K562 (cell line): ENCODE results near the gene OSBPL3. TPM values are rescaled to one million over a fixed set of nuclear protein-coding genes. Genes with fewer than 3 reads are reported as not detected.
A peak's percentile ranks its signal among the peaks of the same experiment; 100 is the strongest.

ENCODE experiments used
- CBX1 ChIP-seq: sonication (generic); IDR thresholded peaks from 2 replicates; pipeline ENCODE4 v1.6.1; 2016; ENCODE audit warnings: antibody characterized with exemption, low read depth, mild to moderate bottlenecking
- CHCHD3 ChIP-seq: fragments of 250-450 bp; sonication (Bioruptor Pico); IDR thresholded peaks from 2 replicates; pipeline ENCODE4 v2.1.2; 2022; ENCODE audit warnings: mild to moderate bottlenecking
- ELF2 ChIP-seq: fragments of 250-450 bp; sonication (Bioruptor Pico); IDR thresholded peaks from 2 replicates; pipeline ENCODE4 v1.5.0; 2021; ENCODE audit warnings: mild to moderate bottlenecking
- HNRNPUL1 ChIP-seq: fragments of 200-400 bp; formaldehyde crosslinking; IDR thresholded peaks from 2 replicates; pipeline ENCODE4 v1.6.1; 2017; ENCODE audit warnings: low read length
- KLF6 ChIP-seq: fragments of 250-450 bp; sonication (Bioruptor Pico); IDR thresholded peaks from 2 replicates; pipeline ENCODE4 v1.4.0; 2020; ENCODE audit warnings: mild to moderate bottlenecking, moderate library complexity, borderline replicate concordance
- MEIS2 ChIP-seq: fragments of 450-650 bp; IDR thresholded peaks from 2 replicates; pipeline ENCODE4 v1.6.1; 2014; ENCODE audit warnings: mild to moderate bottlenecking; ENCODE audit not compliant: partially characterized antibody
- NEUROD1 ChIP-seq: fragments of 150-350 bp; IDR thresholded peaks from 2 replicates; pipeline ENCODE4 v1.6.1; 2014; ENCODE audit warnings: borderline replicate concordance, low read length, low read depth; ENCODE audit not compliant: partially characterized antibody
- NR2C2 ChIP-seq, 2 experiments: fragments of 200-800 bp in 1 of 2; sonication (Bioruptor generic) in 1 of 2; sonication (generic) in 1 of 2; formaldehyde crosslinking in 1 of 2; IDR thresholded peaks; 2 replicates each; pipeline versions ENCODE4 v1.6.1 to v1.8.0; 2016 to 2022; ENCODE audit warnings: mild to moderate bottlenecking in 1 of 2, missing compliant biosample characterization in 1 of 2, missing genetic modification characterization in 1 of 2, missing genetic modification reagents in 1 of 2
- RNF2 ChIP-seq: sonication (generic); IDR thresholded peaks from 2 replicates; pipeline ENCODE4 v1.6.1; 2016
- SIRT6 ChIP-seq: IDR thresholded peaks from one replicate; pipeline ENCODE4 v1.6.1; 2012; ENCODE audit warnings: low read depth, mild to moderate bottlenecking, control low read depth, inconsistent platforms, low read length, moderate library complexity
- ZFP30 ChIP-seq: fragments of 250-450 bp; sonication (Bioruptor Pico); IDR thresholded peaks from 2 replicates; pipeline ENCODE4 v1.8.0; 2022; ENCODE audit warnings: moderate library complexity, mild to moderate bottlenecking, inconsistent platforms, borderline replicate concordance
- ZNF696 ChIP-seq: fragments of 250-450 bp; sonication (Bioruptor Pico); conservative IDR thresholded peaks from 2 replicates; pipeline ENCODE4 v1.4.0; 2020; ENCODE audit warnings: mild to moderate bottlenecking, moderate library complexity
- polyA plus RNA-seq, 8 experiments: library from polyadenylated mRNA; depleted of rRNA in 4 of 8; stranded (reverse) in 5 of 8; unstranded in 3 of 8; fragments of >200 nt; fragmentation: Nextera tagmentation in 2 of 8; fragmentation: Illumina TruSeq in 1 of 8; extraction: Ambion mirVana in 2 of 8; extraction: Trizol in 1 of 8; gene quantifications; 2 replicates each; pipeline versions ENCODE4 v1.2.1 to v1.2.3, GENCODE V29; 2011 to 2014; ENCODE audit warnings: inconsistent platforms in 1 of 8, missing spikeins in 1 of 8
- total RNA-seq, 7 experiments: library from RNA; depleted of rRNA in 6 of 7; stranded (reverse); fragments of >200 nt in 6 of 7; fragmentation: Illumina TruSeq in 2 of 7; extraction: Trizol in 2 of 7; gene quantifications; 2 replicates each; pipeline versions ENCODE4 v1.2.1 to v1.2.3, GENCODE V29; 2011 to 2021; ENCODE audit warnings: low replicate concordance in 1 of 7
- TF ChIP-seq, protein P1 (sequence below): fragments of 250-450 bp; sonication (Bioruptor Pico); IDR thresholded peaks from 2 replicates; pipeline ENCODE4 v1.5.1; 2021; ENCODE audit warnings: mild to moderate bottlenecking
- TF ChIP-seq, protein P2 (sequence below): IDR thresholded peaks from 3 replicates; pipeline ENCODE4 v1.6.1; 2011; ENCODE audit warnings: borderline replicate concordance, mild to moderate bottlenecking; ENCODE audit not compliant: insufficient read length, insufficient read depth
- TF ChIP-seq, protein P3 (sequence below): fragments of 250-450 bp; sonication (Bioruptor Pico); IDR thresholded peaks from 2 replicates; pipeline ENCODE4 v1.4.0; 2020; ENCODE audit warnings: mild to moderate bottlenecking, moderate library complexity
- TF ChIP-seq, protein P4 (sequence below): fragments of 450-650 bp; IDR thresholded peaks from 2 replicates; pipeline ENCODE4 v1.6.1; 2016; ENCODE audit warnings: missing biosample characterization, missing genetic modification characterization
- TF ChIP-seq, protein P5 (sequence below): fragments of 200-400 bp; formaldehyde crosslinking; IDR thresholded peaks from 2 replicates; pipeline ENCODE4 v1.6.1; 2017; ENCODE audit warnings: mild to moderate bottlenecking, low read depth, low read length, moderate library complexity

Gene OSBPL3
- total and polyA plus RNA-seq, 9 of the 15 experiments (the other 6 are each of a cell fraction or from before 2014, with no cell fraction given), result 4.8 to 37.2 (median 26.5) TPM

DNA sequence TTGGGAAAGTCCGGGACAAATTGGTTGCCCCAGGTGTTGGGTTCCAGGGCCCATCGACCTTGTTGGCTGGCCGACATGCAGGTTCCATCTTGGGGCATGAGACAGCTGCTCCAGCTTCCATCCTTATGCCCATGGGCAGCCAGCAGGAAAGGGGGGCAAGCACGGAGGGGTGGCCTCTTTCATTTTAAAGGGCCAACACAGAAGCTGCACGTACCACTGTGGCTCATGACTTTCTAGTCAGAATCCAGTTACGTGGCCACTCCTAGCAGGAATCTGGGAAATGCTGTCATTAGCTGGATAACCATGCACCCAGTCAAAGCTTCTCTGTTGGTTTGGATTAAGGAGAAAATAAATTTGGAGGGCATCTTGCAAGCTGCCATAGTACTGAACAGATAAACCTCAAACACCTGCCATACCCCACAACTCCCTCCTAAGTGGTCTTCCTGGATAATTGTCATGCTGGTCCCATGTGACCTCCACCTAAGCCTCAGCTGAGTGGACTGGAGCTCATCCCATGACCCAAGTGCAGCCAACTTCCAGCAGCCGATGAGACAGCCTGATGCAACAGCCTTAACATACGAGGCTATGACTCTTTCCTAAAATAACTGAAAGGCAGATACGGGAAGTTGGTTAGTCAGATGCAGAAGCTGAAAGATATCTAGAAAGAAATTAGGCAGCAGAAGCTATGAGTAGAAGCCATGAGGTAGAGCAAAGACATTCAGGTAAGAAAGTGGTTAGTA, 201.3 kb downstream of the OSBPL3 start (continued):
- TF ChIP-seq NR2C2 (CRISPR knock-in tag; IDR thresholded peaks at IDR 0.05) (no peak), NR2C2 (tag; IDR thresholded peaks at IDR 0.05) (peak; percentile 90), MEIS2 (peak; percentile 47), NEUROD1 (no peak), ELF2 (CRISPR knock-in tag) (no peak), CBX1 (peak; percentile 42; the same call in 1 of the 2 replicates), ZFP30 (no peak), ZNF696 (CRISPR knock-in tag) (no peak), KLF6 (CRISPR knock-in tag) (peak; percentile 79), CHCHD3 (no peak), HNRNPUL1 (no peak), SIRT6 (no peak), RNF2 (peak; percentile 75; the same call in 1 of the 2 replicates)
- TF ChIP-seq, protein P1, sequence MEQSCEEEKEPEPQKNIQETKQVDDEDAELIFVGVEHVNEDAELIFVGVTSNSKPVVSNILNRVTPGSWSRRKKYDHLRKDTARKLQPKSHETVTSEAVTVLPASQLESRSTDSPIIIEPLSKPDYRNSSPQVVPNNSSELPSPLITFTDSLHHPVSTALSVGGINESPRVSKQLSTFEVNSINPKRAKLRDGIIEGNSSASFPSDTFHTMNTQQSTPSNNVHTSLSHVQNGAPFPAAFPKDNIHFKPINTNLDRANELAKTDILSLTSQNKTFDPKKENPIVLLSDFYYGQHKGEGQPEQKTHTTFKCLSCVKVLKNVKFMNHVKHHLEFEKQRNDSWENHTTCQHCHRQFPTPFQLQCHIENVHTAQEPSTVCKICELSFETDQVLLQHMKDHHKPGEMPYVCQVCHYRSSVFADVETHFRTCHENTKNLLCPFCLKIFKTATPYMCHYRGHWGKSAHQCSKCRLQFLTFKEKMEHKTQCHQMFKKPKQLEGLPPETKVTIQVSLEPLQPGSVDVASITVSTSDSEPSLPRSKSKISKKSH, result no peak
- TF ChIP-seq, protein P2, sequence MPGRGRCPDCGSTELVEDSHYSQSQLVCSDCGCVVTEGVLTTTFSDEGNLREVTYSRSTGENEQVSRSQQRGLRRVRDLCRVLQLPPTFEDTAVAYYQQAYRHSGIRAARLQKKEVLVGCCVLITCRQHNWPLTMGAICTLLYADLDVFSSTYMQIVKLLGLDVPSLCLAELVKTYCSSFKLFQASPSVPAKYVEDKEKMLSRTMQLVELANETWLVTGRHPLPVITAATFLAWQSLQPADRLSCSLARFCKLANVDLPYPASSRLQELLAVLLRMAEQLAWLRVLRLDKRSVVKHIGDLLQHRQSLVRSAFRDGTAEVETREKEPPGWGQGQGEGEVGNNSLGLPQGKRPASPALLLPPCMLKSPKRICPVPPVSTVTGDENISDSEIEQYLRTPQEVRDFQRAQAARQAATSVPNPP, result no peak
- TF ChIP-seq, protein P3, sequence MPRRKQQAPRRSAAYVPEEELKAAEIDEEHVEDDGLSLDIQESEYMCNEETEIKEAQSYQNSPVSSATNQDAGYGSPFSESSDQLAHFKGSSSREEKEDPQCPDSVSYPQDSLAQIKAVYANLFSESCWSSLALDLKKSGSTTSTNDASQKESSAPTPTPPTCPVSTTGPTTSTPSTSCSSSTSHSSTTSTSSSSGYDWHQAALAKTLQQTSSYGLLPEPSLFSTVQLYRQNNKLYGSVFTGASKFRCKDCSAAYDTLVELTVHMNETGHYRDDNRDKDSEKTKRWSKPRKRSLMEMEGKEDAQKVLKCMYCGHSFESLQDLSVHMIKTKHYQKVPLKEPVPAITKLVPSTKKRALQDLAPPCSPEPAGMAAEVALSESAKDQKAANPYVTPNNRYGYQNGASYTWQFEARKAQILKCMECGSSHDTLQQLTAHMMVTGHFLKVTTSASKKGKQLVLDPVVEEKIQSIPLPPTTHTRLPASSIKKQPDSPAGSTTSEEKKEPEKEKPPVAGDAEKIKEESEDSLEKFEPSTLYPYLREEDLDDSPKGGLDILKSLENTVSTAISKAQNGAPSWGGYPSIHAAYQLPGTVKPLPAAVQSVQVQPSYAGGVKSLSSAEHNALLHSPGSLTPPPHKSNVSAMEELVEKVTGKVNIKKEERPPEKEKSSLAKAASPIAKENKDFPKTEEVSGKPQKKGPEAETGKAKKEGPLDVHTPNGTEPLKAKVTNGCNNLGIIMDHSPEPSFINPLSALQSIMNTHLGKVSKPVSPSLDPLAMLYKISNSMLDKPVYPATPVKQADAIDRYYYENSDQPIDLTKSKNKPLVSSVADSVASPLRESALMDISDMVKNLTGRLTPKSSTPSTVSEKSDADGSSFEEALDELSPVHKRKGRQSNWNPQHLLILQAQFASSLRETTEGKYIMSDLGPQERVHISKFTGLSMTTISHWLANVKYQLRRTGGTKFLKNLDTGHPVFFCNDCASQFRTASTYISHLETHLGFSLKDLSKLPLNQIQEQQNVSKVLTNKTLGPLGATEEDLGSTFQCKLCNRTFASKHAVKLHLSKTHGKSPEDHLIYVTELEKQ, result peak; percentile 70
- TF ChIP-seq, protein P4, sequence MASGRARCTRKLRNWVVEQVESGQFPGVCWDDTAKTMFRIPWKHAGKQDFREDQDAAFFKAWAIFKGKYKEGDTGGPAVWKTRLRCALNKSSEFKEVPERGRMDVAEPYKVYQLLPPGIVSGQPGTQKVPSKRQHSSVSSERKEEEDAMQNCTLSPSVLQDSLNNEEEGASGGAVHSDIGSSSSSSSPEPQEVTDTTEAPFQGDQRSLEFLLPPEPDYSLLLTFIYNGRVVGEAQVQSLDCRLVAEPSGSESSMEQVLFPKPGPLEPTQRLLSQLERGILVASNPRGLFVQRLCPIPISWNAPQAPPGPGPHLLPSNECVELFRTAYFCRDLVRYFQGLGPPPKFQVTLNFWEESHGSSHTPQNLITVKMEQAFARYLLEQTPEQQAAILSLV (tag), result 0 out of 2 replicates have a peak, but pooled peaks have one; percentile 63
- TF ChIP-seq, protein P5, sequence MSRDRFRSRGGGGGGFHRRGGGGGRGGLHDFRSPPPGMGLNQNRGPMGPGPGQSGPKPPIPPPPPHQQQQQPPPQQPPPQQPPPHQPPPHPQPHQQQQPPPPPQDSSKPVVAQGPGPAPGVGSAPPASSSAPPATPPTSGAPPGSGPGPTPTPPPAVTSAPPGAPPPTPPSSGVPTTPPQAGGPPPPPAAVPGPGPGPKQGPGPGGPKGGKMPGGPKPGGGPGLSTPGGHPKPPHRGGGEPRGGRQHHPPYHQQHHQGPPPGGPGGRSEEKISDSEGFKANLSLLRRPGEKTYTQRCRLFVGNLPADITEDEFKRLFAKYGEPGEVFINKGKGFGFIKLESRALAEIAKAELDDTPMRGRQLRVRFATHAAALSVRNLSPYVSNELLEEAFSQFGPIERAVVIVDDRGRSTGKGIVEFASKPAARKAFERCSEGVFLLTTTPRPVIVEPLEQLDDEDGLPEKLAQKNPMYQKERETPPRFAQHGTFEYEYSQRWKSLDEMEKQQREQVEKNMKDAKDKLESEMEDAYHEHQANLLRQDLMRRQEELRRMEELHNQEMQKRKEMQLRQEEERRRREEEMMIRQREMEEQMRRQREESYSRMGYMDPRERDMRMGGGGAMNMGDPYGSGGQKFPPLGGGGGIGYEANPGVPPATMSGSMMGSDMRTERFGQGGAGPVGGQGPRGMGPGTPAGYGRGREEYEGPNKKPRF, result no peak
